ENCODE data around the gene PSMD8.

DNA sequence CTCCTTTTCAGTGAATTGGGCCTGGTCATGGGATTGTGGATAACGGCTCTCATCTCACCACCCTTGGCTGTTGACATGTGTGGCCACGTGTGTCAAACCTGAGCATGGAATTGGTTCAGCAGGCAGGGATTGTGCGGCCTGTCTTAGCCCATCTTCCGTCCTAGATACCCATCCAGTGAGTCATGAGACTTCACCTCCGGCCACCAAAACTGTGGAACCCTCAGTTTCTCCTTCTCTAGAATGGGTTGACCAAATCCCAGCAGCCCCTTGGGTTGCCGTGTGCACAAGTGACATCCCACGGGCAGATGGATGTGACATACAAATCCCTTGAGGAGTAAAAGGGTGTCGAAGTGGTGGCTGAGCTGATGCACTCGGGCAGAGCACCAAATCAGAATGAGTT, 6.8 kb downstream of the PSMD8 start:
- TF ChIP-seq, protein P1, sequence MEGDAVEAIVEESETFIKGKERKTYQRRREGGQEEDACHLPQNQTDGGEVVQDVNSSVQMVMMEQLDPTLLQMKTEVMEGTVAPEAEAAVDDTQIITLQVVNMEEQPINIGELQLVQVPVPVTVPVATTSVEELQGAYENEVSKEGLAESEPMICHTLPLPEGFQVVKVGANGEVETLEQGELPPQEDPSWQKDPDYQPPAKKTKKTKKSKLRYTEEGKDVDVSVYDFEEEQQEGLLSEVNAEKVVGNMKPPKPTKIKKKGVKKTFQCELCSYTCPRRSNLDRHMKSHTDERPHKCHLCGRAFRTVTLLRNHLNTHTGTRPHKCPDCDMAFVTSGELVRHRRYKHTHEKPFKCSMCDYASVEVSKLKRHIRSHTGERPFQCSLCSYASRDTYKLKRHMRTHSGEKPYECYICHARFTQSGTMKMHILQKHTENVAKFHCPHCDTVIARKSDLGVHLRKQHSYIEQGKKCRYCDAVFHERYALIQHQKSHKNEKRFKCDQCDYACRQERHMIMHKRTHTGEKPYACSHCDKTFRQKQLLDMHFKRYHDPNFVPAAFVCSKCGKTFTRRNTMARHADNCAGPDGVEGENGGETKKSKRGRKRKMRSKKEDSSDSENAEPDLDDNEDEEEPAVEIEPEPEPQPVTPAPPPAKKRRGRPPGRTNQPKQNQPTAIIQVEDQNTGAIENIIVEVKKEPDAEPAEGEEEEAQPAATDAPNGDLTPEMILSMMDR (IDR thresholded peaks at IDR 0.05; ENCODE audit: insufficient read depth, low read depth, low read length) = no peak
- TF ChIP-seq EZH2 (IDR thresholded peaks at IDR 0.05; ENCODE audit: insufficient read depth, low read length) = no peak

Data from astrocyte (in vitro differentiated cells and primary cell).